ENCODE measurements around the gene EFEMP2.

EFEMP2 gene

GRCh38 chr11:65872586-65873317 lies at the start of gene EFEMP2:
Gene EFEMP2 (minus strand): TSS chr11:65872800. CDS start chr11:65872354, 446 bp downstream.
- no peak for DNase-seq (ENCODE audit: low read depth)
- peak within 1 kb of the TSS; percentile 52 for H3K4me3 ChIP-seq (ENCODE audit: low read depth, low read length)
- no peak for TF ChIP-seq CTCF (IDR thresholded peaks at IDR 0.05; ENCODE audit: control insufficient read depth, extremely low read depth, insufficient read depth)

GRCh38 chr11:65921876-65922275 lies 49.3 kb upstream of the EFEMP2 start:
- no peak for DNase-seq (ENCODE audit: low read depth)
- H3K4me3 ChIP-seq (ENCODE audit: low read depth, low read length): no peak overlapping the region
- no peak for TF ChIP-seq CTCF (IDR thresholded peaks at IDR 0.05; ENCODE audit: control insufficient read depth, extremely low read depth, insufficient read depth)

GRCh38 chr11:65921033-65921555 lies 48.5 kb upstream of the EFEMP2 start:
- no peak for TF ChIP-seq CTCF (IDR thresholded peaks at IDR 0.05; ENCODE audit: control insufficient read depth, extremely low read depth, insufficient read depth)
- peak overlapping the region; percentile 80 for H3K4me3 ChIP-seq (ENCODE audit: low read depth, low read length)
- DNase-seq (ENCODE audit: low read depth): no peak

- H3K4me3 ChIP-seq (ENCODE audit: low read depth, low read length): peak overlapping the region; percentile 80
- no peak for DNase-seq (ENCODE audit: low read depth)
- no peak for TF ChIP-seq CTCF (IDR thresholded peaks at IDR 0.05; ENCODE audit: control insufficient read depth, extremely low read depth, insufficient read depth)
Measured at GRCh38 chr11:65920372-65920802, 47.8 kb upstream of the EFEMP2 start.

- TF ChIP-seq CTCF (IDR thresholded peaks at IDR 0.05; ENCODE audit: control insufficient read depth, extremely low read depth, insufficient read depth): no peak
- no peak for DNase-seq (ENCODE audit: low read depth)
- peak overlapping the region; percentile 80 for H3K4me3 ChIP-seq (ENCODE audit: low read depth, low read length)
Measured at GRCh38 chr11:65919573-65920371, 47.2 kb upstream of the EFEMP2 start.

GRCh38 chr11:65919141-65919572 lies 46.6 kb upstream of the EFEMP2 start, which contains the start of gene DRAP1:
Gene DRAP1 (plus strand): TSS chr11:65919426. CDS start chr11:65919502, 76 bp downstream.
- peak within 1 kb of the TSS; percentile 95 for H3K4me3 ChIP-seq (ENCODE audit: low read depth, low read length)
- DNase-seq (ENCODE audit: low read depth): peak; percentile 91
- TF ChIP-seq CTCF (IDR thresholded peaks at IDR 0.05; ENCODE audit: control insufficient read depth, extremely low read depth, insufficient read depth): peak; percentile 9; the same call in 1 of the 2 replicates

Data from LNCaP clone FGC (cell line).